HEK293 (cell line): ENCODE results near the gene SPCS2.

ENCODE experiments used
- CTCF ChIP-seq: fragments of 450-650 bp; formaldehyde crosslinking; IDR thresholded peaks from 2 replicates; pipeline ENCODE4 v1.5.1; 2016; ENCODE audit warnings: missing biosample characterization, missing genetic modification characterization
- GLI2 ChIP-seq: fragments of 450-650 bp; formaldehyde crosslinking; IDR thresholded peaks from 2 replicates; pipeline ENCODE4; 2017; ENCODE audit warnings: missing biosample characterization, missing genetic modification characterization, low read depth, borderline replicate concordance
- SETDB1 ChIP-seq: IDR thresholded peaks from one replicate; pipeline ENCODE4 v1.6.1; 2017; ENCODE audit warnings: mild to moderate bottlenecking, low read length, moderate library complexity, mixed read lengths; ENCODE audit not compliant: insufficient read length
- SP2 ChIP-seq: fragments of 450-650 bp; formaldehyde crosslinking; IDR thresholded peaks from 2 replicates; pipeline ENCODE4 v1.5.1; 2016; ENCODE audit warnings: missing biosample characterization, missing genetic modification characterization
- ZBTB11 ChIP-seq: fragments of 450-650 bp; formaldehyde crosslinking; conservative IDR thresholded peaks from 2 replicates; pipeline ENCODE4 v1.5.1; 2016; ENCODE audit warnings: low read depth, missing biosample characterization, missing genetic modification characterization
- ZNF155 ChIP-seq: fragments of 450-650 bp; formaldehyde crosslinking; IDR thresholded peaks from 2 replicates; pipeline ENCODE4 v1.5.1; 2016; ENCODE audit warnings: missing biosample characterization, missing genetic modification characterization
- ZNF274 ChIP-seq, 2 experiments: fragments of 200-500 bp in 1 of 2; fragments of 450-650 bp in 1 of 2; sonication (Bioruptor generic) in 1 of 2; formaldehyde crosslinking in 1 of 2; IDR thresholded peaks; 2 replicates each; pipeline versions ENCODE4 v1.5.1 to v1.6.1; 2014 to 2016; ENCODE audit warnings: borderline replicate concordance in 1 of 2, inconsistent platforms in 1 of 2, low read length in 1 of 2, missing biosample characterization in 1 of 2, missing genetic modification characterization in 1 of 2
- ZNF280D ChIP-seq: fragments of 450-650 bp; formaldehyde crosslinking; IDR thresholded peaks from 2 replicates; pipeline ENCODE4 v1.5.1; 2016; ENCODE audit warnings: missing biosample characterization, missing genetic modification characterization
- ZNF302 ChIP-seq: fragments of 450-650 bp; formaldehyde crosslinking; IDR thresholded peaks from 2 replicates; pipeline ENCODE4 v1.5.1; 2016; ENCODE audit warnings: missing biosample characterization, missing genetic modification characterization, low read depth
- ZNF311 ChIP-seq: fragments of 450-650 bp; formaldehyde crosslinking; IDR thresholded peaks from 2 replicates; pipeline ENCODE4 v1.5.1; 2017; ENCODE audit warnings: missing biosample characterization, missing genetic modification characterization, borderline replicate concordance
- ZNF350 ChIP-seq: fragments of 450-650 bp; formaldehyde crosslinking; IDR thresholded peaks from 2 replicates; pipeline ENCODE4 v1.5.0; 2017; ENCODE audit warnings: missing biosample characterization, mild to moderate bottlenecking, missing genetic modification characterization
- TF ChIP-seq, protein P1 (sequence below): fragments of 450-650 bp; formaldehyde crosslinking; IDR thresholded peaks from 2 replicates; pipeline ENCODE4 v1.5.1; 2016; ENCODE audit warnings: missing biosample characterization, missing genetic modification characterization
- TF ChIP-seq, protein P2 (sequence below): sonication (generic); formaldehyde crosslinking; IDR thresholded peaks from 2 replicates; pipeline ENCODE4 v1.8.1; 2022; ENCODE audit warnings: mild to moderate bottlenecking, moderate library complexity, missing genetic modification reagents

DNA sequence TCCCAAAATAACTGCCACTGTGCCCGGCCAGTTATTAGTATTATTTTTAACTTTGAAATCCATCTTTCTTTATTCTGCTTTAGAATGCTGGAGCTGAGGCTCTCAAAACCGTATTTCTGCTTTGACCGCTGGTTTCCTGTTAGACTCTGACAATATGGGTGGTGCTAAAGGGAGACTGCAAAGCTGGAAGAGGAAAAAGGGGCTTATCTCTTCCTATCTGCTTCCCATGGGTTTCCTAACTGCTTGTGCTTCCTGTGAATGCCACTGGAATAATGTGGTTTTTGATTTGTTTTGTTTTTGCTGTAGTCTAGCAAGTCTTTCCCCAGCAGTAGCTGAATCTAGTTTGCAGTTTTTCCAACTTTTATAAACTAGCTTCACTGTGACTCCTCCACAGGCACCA lies 43.7 kb upstream of the SPCS2 start:
- TF ChIP-seq, protein P1, sequence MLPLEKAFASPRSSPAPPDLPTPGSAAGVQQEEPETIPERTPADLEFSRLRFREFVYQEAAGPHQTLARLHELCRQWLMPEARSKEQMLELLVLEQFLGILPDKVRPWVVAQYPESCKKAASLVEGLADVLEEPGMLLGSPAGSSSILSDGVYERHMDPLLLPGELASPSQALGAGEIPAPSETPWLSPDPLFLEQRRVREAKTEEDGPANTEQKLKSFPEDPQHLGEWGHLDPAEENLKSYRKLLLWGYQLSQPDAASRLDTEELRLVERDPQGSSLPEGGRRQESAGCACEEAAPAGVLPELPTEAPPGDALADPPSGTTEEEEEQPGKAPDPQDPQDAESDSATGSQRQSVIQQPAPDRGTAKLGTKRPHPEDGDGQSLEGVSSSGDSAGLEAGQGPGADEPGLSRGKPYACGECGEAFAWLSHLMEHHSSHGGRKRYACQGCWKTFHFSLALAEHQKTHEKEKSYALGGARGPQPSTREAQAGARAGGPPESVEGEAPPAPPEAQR = no peak
- TF ChIP-seq CTCF (no peak), SP2 (no peak), ZNF280D (tag by site-specific recombination) (no peak), ZBTB11 (tag by site-specific recombination) (no peak), ZNF302 (tag by site-specific recombination) (no peak), SETDB1 (no peak), ZNF274 (IDR thresholded peaks at IDR 0.05; ENCODE audit: low read length) (no peak), ZNF274 (tag by site-specific recombination; IDR thresholded peaks at IDR 0.05; ENCODE audit: borderline replicate concordance) (no peak), GLI2 (tag by site-specific recombination) (no peak), ZNF155 (tag by site-specific recombination) (no peak), ZNF311 (no peak), ZNF350 (no peak)
- TF ChIP-seq, protein P2, sequence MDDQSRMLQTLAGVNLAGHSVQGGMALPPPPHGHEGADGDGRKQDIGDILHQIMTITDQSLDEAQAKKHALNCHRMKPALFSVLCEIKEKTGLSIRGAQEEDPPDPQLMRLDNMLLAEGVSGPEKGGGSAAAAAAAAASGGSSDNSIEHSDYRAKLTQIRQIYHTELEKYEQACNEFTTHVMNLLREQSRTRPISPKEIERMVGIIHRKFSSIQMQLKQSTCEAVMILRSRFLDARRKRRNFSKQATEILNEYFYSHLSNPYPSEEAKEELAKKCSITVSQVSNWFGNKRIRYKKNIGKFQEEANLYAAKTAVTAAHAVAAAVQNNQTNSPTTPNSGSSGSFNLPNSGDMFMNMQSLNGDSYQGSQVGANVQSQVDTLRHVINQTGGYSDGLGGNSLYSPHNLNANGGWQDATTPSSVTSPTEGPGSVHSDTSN (CRISPR knock-in tag) = no peak
